NB4 (cell line): Measurements from ENCODE around the gene ADGRA1.

ENCODE experiments used
- POLR2A ChIP-seq: IDR thresholded peaks from 2 replicates; pipeline ENCODE4 v1.6.1; 2011; ENCODE audit warnings: mild to moderate bottlenecking; ENCODE audit not compliant: insufficient read length; ENCODE audit errors: extremely low read depth
- TF ChIP-seq, protein P1 (sequence below): IDR thresholded peaks from one replicate; pipeline ENCODE4 v1.5.1; 2012; ENCODE audit warnings: low read depth, low read length

DNA sequence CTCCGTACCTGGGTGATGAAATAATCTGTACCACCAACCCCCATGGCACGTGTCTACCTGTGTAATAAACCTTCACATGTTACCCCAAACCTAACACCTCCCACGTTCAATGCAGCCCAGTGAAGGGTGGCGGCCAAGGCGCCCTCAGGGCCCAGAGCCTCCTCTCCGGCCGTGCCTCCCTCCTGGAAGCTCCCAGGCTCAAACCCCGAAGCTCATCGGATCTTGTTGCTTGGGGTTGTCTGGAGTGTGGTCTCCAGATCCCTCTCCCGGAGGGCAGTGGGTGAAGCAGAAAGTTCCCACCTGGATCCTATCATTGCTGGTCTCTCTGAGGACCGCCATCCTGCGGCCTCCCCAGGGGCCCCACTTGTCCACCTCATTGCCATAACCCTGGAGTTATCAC, 62.9 kb downstream of the ADGRA1 start:
- TF ChIP-seq, protein P1, sequence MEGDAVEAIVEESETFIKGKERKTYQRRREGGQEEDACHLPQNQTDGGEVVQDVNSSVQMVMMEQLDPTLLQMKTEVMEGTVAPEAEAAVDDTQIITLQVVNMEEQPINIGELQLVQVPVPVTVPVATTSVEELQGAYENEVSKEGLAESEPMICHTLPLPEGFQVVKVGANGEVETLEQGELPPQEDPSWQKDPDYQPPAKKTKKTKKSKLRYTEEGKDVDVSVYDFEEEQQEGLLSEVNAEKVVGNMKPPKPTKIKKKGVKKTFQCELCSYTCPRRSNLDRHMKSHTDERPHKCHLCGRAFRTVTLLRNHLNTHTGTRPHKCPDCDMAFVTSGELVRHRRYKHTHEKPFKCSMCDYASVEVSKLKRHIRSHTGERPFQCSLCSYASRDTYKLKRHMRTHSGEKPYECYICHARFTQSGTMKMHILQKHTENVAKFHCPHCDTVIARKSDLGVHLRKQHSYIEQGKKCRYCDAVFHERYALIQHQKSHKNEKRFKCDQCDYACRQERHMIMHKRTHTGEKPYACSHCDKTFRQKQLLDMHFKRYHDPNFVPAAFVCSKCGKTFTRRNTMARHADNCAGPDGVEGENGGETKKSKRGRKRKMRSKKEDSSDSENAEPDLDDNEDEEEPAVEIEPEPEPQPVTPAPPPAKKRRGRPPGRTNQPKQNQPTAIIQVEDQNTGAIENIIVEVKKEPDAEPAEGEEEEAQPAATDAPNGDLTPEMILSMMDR: no peak
- no peak for TF ChIP-seq POLR2A
